PC-9 (cell line): ENCODE results near the gene KRT80. TPM values are rescaled to one million over a fixed set of nuclear protein-coding genes. Genes with fewer than 3 reads are reported as not detected.

Experiments
- BruUV-seq: library from RNA; stranded (reverse); fragments of 400-500 nt; replicated peaks from 2 replicates; lab custom pipeline; 2021; lab: Mats Ljungman, UMichigan
- CTCF ChIA-PET: fragments of 300-600 bp; sonication (Branson Sonifier 250); formaldehyde crosslinking; loops from one replicate; lab custom pipeline; 2022; ENCODE audit warnings: antibody characterized with exemption; lab: Charles Lee
- POLR2A ChIA-PET: fragments of 300-600 bp; sonication (Branson Sonifier 250); formaldehyde crosslinking; loops from one replicate; lab custom pipeline; 2022; ENCODE audit warnings: antibody characterized with exemption; ENCODE audit not compliant: unreplicated experiment; lab: Charles Lee
- DNase-seq, 2 experiments: peaks; one replicate each; pipeline versions ENCODE4 v3.0.0 to v3.0.0-alpha.2; 2015 to 2022; ENCODE audit warnings: mixed read lengths in 1 of 2
- H2AFZ ChIP-seq: fragments of 200-600 bp; sonication (generic); 2 replicates; pipeline ENCODE4 v1.8.1; 2017; ENCODE audit warnings: antibody characterized with exemption
- H3F3A ChIP-seq: fragments of 200-600 bp; sonication (generic); 2 replicates; pipeline ENCODE4 v1.8.1; 2017; ENCODE audit warnings: antibody characterized with exemption, mild to moderate bottlenecking, low read depth; ENCODE audit not compliant: insufficient read depth
- H3K27ac ChIP-seq: fragments of 200-600 bp; sonication (generic); 2 replicates; pipeline ENCODE4 v1.6.1; 2016; ENCODE audit warnings: mixed run types
- H3K27me3 ChIP-seq: fragments of 200-600 bp; sonication (generic); 2 replicates; pipeline ENCODE4 v1.6.1; 2016; ENCODE audit warnings: low read depth, mixed run types; ENCODE audit not compliant: insufficient read depth
- H3K36me3 ChIP-seq: fragments of 200-600 bp; sonication (generic); 2 replicates; pipeline ENCODE4 v1.6.1; 2016; ENCODE audit warnings: low read depth, mixed run types
- H3K4me1 ChIP-seq: fragments of 200-600 bp; sonication (generic); replicated peaks from 2 replicates; pipeline ENCODE4 v1.6.1; 2016; ENCODE audit warnings: mixed run types; ENCODE audit not compliant: insufficient read depth
- H3K4me2 ChIP-seq: fragments of 200-600 bp; sonication (generic); 2 replicates; pipeline ENCODE4 v1.6.1; 2017; ENCODE audit warnings: mixed run types
- H3K4me3 ChIP-seq: fragments of 200-600 bp; sonication (generic); 2 replicates; pipeline ENCODE4 v1.6.1; 2016; ENCODE audit warnings: mixed run types
- H3K79me2 ChIP-seq: fragments of 200-600 bp; sonication (generic); 2 replicates; pipeline ENCODE4 v1.6.1; 2017; ENCODE audit warnings: low read depth, mixed run types
- H3K9me2 ChIP-seq: fragments of 200-600 bp; sonication (generic); 2 replicates; pipeline ENCODE4 v1.8.1; 2017; ENCODE audit warnings: mild to moderate bottlenecking; ENCODE audit not compliant: insufficient read depth
- H3K9me3 ChIP-seq: fragments of 200-600 bp; sonication (generic); 2 replicates; pipeline ENCODE4 v1.8.1; 2016; ENCODE audit warnings: low read depth; ENCODE audit not compliant: insufficient read depth
- H4K20me1 ChIP-seq: fragments of 200-600 bp; sonication (generic); 2 replicates; pipeline ENCODE4 v1.8.1; 2017; ENCODE audit not compliant: insufficient read depth
- EZH2 ChIP-seq: fragments of 200-600 bp; sonication (generic); IDR thresholded peaks from 2 replicates; pipeline ENCODE4 v1.8.0; 2017; ENCODE audit warnings: antibody characterized with exemption, low read depth
- intact Hi-C: fragments of 100-400 bp; cut with micrococcal nuclease; formaldehyde crosslinking; loops from one replicate; pipeline ENCODE4 v1.10.0; 2022; ENCODE audit not compliant: unreplicated experiment
- total RNA-seq: library from RNA; stranded (reverse); gene quantifications from 2 replicates; pipeline ENCODE4 v1.2.3, GENCODE V29; 2021
- TF ChIP-seq, protein P1 (sequence below): fragments of 200-600 bp; sonication (generic); conservative IDR thresholded peaks from 2 replicates; pipeline ENCODE4 v1.6.1; 2017; ENCODE audit warnings: mixed run types, antibody characterized with exemption, mild to moderate bottlenecking, moderate library complexity

Gene KRT80
- total RNA-seq, 1 experiment from 2014 or later = 94.9 TPM

- H3K9me2 ChIP-seq = no peaks in the 10 kb centered on the region
- peaks cover 64% of the 10 kb centered on the region for H3K4me1 ChIP-seq
- H3K36me3 ChIP-seq = no peaks in the 10 kb centered on the region
- peak in 1 of 2 experiments; percentile 69 for DNase-seq
- H3K27me3 ChIP-seq = no peaks in the 10 kb centered on the region
- H3K79me2 ChIP-seq = no peaks in the 10 kb centered on the region
- TF ChIP-seq EZH2 = no peak
- TF ChIP-seq, protein P1, sequence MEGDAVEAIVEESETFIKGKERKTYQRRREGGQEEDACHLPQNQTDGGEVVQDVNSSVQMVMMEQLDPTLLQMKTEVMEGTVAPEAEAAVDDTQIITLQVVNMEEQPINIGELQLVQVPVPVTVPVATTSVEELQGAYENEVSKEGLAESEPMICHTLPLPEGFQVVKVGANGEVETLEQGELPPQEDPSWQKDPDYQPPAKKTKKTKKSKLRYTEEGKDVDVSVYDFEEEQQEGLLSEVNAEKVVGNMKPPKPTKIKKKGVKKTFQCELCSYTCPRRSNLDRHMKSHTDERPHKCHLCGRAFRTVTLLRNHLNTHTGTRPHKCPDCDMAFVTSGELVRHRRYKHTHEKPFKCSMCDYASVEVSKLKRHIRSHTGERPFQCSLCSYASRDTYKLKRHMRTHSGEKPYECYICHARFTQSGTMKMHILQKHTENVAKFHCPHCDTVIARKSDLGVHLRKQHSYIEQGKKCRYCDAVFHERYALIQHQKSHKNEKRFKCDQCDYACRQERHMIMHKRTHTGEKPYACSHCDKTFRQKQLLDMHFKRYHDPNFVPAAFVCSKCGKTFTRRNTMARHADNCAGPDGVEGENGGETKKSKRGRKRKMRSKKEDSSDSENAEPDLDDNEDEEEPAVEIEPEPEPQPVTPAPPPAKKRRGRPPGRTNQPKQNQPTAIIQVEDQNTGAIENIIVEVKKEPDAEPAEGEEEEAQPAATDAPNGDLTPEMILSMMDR = no peak
- H4K20me1 ChIP-seq = no peaks in the 10 kb centered on the region
- BruUV-seq = no TSS peak
- 0 out of 2 replicates have a peak overlapping the region, but pooled peaks have one; percentile 24 for H3K4me2 ChIP-seq
- CTCF ChIA-PET = interaction anchor here (0.5 to 1.9 kb wide), 5 partner anchors 9 to 218 kb away, joined by 3 to 5 read pairs (median 5); partner anchors contain the start of gene KRT80
- no peak overlapping the region for H3K27ac ChIP-seq
- peaks cover 29% of the 10 kb centered on the region; the same call in 1 of the 2 replicates for H3F3A ChIP-seq
- H2AFZ ChIP-seq = no peak overlapping the region
- POLR2A ChIA-PET = interaction anchor here (0.6 to 3.6 kb wide), 6 partner anchors 15 to 800 kb away, joined by 3 to 26 read pairs (median 6); partner anchors contain the start of genes EIF4B and KRT80
- no peaks in the 10 kb centered on the region for H3K9me3 ChIP-seq
- intact Hi-C loops = no loop called here
- no peak overlapping the region for H3K4me3 ChIP-seq
These were observed 14.7 kb upstream of the KRT80 start for GRCh38 chr12:52206304-52207040.

GRCh38 chr12:52205612-52206303, 13.9 kb upstream of the KRT80 start:
- no peaks in the 10 kb centered on the region for H3K9me3 ChIP-seq
- DNase-seq = no peak
- BruUV-seq = TSS peak; percentile 49
- no peaks in the 10 kb centered on the region for H3K79me2 ChIP-seq
- TF ChIP-seq, protein P1 = no peak
- TF ChIP-seq EZH2 = no peak
- H3K27me3 ChIP-seq = no peaks in the 10 kb centered on the region
- no peaks in the 10 kb centered on the region for H3K36me3 ChIP-seq
- intact Hi-C loops = no loop called here
- no peak overlapping the region for H2AFZ ChIP-seq
- peaks cover 64% of the 10 kb centered on the region for H3K4me1 ChIP-seq
- POLR2A ChIA-PET = interaction anchor here (0.6 to 3.6 kb wide), 5 partner anchors 14 to 801 kb away, joined by 3 to 26 read pairs (median 4); partner anchors contain the start of genes EIF4B and KRT80
- no peak overlapping the region for H3K4me3 ChIP-seq
- H3K27ac ChIP-seq = no peak overlapping the region
- H3K4me2 ChIP-seq = no peak overlapping the region
- H3K9me2 ChIP-seq = no peaks in the 10 kb centered on the region
- CTCF ChIA-PET = interaction anchor here (1.0 kb wide), 1 partner anchor 10 kb away, joined by 3 read pairs; no protein-coding TSS in a partner anchor
- peaks cover 29% of the 10 kb centered on the region; the same call in 1 of the 2 replicates for H3F3A ChIP-seq
- no peaks in the 10 kb centered on the region for H4K20me1 ChIP-seq

- Histone ChIP-seq H3K36me3 (no peaks in the 10 kb centered on the region), H3K4me3 (no peak overlapping the region), H4K20me1 (no peaks in the 10 kb centered on the region), H3K79me2 (no peaks in the 10 kb centered on the region), H3K4me1 (peaks cover 64% of the 10 kb centered on the region), H3K9me2 (no peaks in the 10 kb centered on the region), H3K4me2 (peak overlapping the region; percentile 58; the same call in 1 of the 2 replicates), H3F3A (peaks cover 29% of the 10 kb centered on the region; the same call in 1 of the 2 replicates), H3K9me3 (no peaks in the 10 kb centered on the region), H3K27me3 (no peaks in the 10 kb centered on the region), H2AFZ (no peak overlapping the region), H3K27ac (no peak overlapping the region)
- DNase-seq = no peak
- ChIA-PET CTCF (no interaction called here), POLR2A (interaction anchor here (3.6 kb wide), 1 partner anchor 13 kb away, joined by 26 read pairs; the partner anchor contains the start of gene KRT80)
- intact Hi-C loops = no loop called here
- no peak for TF ChIP-seq EZH2
- TF ChIP-seq, protein P1 = no peak
- BruUV-seq = no TSS peak
These were observed 13.2 kb upstream of the KRT80 start for GRCh38 chr12:52204931-52205505.
